ENCODE measurements around the gene BTBD17. TPM values are rescaled to one million over a fixed set of nuclear protein-coding genes. Genes with fewer than 3 reads are reported as not detected.

BTBD17 gene
- total RNA-seq, 3 donors from 2014 or later = 0.17 TPM; not detected in 2

DNA sequence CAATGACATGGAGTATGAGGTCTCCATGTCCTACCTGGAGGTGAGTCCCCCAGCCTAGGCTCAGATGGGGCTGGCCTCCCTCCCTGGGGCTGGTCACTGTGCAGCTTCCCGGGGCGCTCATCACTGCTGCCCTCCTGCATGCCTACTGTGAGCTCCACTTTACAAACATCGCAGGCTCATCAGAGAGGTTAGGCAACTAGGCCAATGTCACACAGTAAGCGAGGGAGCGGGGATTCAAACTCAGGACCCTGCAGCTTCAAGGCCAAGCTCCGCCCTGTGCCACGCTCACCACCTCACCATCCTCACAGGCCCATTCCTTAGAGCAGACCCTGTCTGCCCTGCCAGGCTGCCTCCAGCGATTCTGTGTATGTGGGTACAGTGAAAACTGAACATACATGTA, 18.5 kb downstream of the BTBD17 start:
- Histone ChIP-seq H3K9me3 (no peaks in the 10 kb centered on the region), H3K4me1 (ENCODE audit: low read depth) (no peaks in the 10 kb centered on the region), H3K4me3 (no peak overlapping the region), H3K36me3 (ENCODE audit: low read depth) (no peaks in the 10 kb centered on the region)
- DNase-seq (no peak), ATAC-seq (no peak)
- intact Hi-C loops (cut with DNase I, micrococcal nuclease) = no loop called here
- TF ChIP-seq, protein P1, sequence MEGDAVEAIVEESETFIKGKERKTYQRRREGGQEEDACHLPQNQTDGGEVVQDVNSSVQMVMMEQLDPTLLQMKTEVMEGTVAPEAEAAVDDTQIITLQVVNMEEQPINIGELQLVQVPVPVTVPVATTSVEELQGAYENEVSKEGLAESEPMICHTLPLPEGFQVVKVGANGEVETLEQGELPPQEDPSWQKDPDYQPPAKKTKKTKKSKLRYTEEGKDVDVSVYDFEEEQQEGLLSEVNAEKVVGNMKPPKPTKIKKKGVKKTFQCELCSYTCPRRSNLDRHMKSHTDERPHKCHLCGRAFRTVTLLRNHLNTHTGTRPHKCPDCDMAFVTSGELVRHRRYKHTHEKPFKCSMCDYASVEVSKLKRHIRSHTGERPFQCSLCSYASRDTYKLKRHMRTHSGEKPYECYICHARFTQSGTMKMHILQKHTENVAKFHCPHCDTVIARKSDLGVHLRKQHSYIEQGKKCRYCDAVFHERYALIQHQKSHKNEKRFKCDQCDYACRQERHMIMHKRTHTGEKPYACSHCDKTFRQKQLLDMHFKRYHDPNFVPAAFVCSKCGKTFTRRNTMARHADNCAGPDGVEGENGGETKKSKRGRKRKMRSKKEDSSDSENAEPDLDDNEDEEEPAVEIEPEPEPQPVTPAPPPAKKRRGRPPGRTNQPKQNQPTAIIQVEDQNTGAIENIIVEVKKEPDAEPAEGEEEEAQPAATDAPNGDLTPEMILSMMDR (IDR thresholded peaks at IDR 0.05) = no peak

GRCh38 chr17:74342224-74342623, 19.4 kb downstream of the BTBD17 start:
- Histone ChIP-seq H3K36me3 (ENCODE audit: low read depth) (no peaks in the 10 kb centered on the region), H3K4me1 (ENCODE audit: low read depth) (no peaks in the 10 kb centered on the region), H3K9me3 (no peaks in the 10 kb centered on the region), H3K4me3 (no peak overlapping the region)
- TF ChIP-seq, protein P1 (IDR thresholded peaks at IDR 0.05) = no peak
- no peak for ATAC-seq
- no peak for DNase-seq
- intact Hi-C loops (cut with DNase I, micrococcal nuclease) = no loop called here

- no peaks in the 10 kb centered on the region for H3K9me3 ChIP-seq
- no peaks in the 10 kb centered on the region for H3K4me1 ChIP-seq (ENCODE audit: low read depth)
- DNase-seq = no peak
- peak; percentile 49 for ATAC-seq
- TF ChIP-seq, protein P1 (IDR thresholded peaks at IDR 0.05) = no peak
- H3K36me3 ChIP-seq (ENCODE audit: low read depth) = no peaks in the 10 kb centered on the region
- H3K4me3 ChIP-seq = no peak overlapping the region
- intact Hi-C loops (cut with DNase I, micrococcal nuclease) = no loop called here
These were observed 21.1 kb downstream of the BTBD17 start for GRCh38 chr17:74340470-74341023.

- DNase-seq = peak in 1 of 3 donors; percentile 19
- no peaks in the 10 kb centered on the region for H3K36me3 ChIP-seq (ENCODE audit: low read depth)
- H3K4me3 ChIP-seq = no peak overlapping the region
- TF ChIP-seq, protein P1 (IDR thresholded peaks at IDR 0.05) = no peak
- H3K9me3 ChIP-seq = no peaks in the 10 kb centered on the region
- intact Hi-C loops (cut with DNase I, micrococcal nuclease) = no loop called here
- H3K4me1 ChIP-seq (ENCODE audit: low read depth) = no peaks in the 10 kb centered on the region
- no peak for ATAC-seq
These were observed 22.0 kb downstream of the BTBD17 start for GRCh38 chr17:74339537-74340195.

- Histone ChIP-seq H3K9me3 (no peaks in the 10 kb centered on the region), H3K4me1 (ENCODE audit: low read depth) (no peaks in the 10 kb centered on the region), H3K36me3 (ENCODE audit: low read depth) (no peaks in the 10 kb centered on the region), H3K4me3 (no peak overlapping the region)
- ATAC-seq = peak; percentile 16
- intact Hi-C loops (cut with DNase I, micrococcal nuclease) = no loop called here
- no peak for DNase-seq
- TF ChIP-seq, protein P1 (IDR thresholded peaks at IDR 0.05) = no peak
These were observed 23.7 kb downstream of the BTBD17 start for GRCh38 chr17:74337834-74338500.
